Measurements from ENCODE around the gene LMF1. TPM values are rescaled to one million over a fixed set of nuclear protein-coding genes. Genes with fewer than 3 reads are reported as not detected.

Gene LMF1
- total and polyA plus RNA-seq, 9 of the 15 experiments (the other 6 are each of a cell fraction or from before 2014, with no cell fraction given), result 0.11 to 1.6 (median 0.55) TPM; not detected in 1

DNA sequence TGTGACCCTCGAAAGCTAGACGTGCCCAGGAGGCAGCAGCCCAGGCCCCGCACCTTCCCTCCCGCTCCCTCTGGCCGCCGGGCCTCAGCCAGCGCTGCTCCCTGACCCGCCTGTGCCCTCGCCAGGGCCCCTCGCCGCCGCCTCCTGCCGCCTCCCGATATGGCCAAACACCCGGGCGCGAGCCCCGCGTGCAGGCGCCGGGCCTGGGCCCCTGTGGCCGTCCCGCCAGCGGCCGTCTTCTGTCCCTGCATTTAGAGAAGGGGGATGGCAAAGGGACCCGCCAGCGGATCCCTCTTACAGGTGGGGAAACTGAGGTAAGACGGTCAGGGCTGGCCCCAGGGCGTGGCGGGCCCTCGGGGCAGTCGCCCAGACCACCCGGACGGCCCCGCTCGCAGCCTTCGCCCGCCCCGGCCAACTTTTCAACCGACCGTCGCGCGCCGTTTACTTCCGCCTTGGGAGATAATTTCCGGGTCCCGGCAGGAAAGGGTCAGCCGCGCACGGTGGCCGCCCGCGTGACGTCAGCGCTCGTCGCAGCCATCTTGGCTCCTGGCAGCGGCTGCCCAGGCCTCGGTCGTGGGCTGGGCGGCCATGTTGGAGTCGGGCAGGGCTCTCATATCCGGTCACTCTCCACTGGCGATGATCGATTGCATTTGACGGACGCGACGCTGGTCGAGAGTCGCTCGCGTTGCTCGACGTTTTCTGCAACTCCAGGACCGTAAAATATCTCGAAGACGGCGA is 163.3 kb downstream of the LMF1 start (continued):
- TF ChIP-seq, protein P1, sequence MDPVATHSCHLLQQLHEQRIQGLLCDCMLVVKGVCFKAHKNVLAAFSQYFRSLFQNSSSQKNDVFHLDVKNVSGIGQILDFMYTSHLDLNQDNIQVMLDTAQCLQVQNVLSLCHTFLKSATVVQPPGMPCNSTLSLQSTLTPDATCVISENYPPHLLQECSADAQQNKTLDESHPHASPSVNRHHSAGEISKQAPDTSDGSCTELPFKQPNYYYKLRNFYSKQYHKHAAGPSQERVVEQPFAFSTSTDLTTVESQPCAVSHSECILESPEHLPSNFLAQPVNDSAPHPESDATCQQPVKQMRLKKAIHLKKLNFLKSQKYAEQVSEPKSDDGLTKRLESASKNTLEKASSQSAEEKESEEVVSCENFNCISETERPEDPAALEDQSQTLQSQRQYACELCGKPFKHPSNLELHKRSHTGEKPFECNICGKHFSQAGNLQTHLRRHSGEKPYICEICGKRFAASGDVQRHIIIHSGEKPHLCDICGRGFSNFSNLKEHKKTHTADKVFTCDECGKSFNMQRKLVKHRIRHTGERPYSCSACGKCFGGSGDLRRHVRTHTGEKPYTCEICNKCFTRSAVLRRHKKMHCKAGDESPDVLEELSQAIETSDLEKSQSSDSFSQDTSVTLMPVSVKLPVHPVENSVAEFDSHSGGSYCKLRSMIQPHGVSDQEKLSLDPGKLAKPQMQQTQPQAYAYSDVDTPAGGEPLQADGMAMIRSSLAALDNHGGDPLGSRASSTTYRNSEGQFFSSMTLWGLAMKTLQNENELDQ (CRISPR knock-in tag; IDR thresholded peaks at IDR 0.05; ENCODE audit: borderline replicate concordance), result no peak
- TF ChIP-seq, protein P2, sequence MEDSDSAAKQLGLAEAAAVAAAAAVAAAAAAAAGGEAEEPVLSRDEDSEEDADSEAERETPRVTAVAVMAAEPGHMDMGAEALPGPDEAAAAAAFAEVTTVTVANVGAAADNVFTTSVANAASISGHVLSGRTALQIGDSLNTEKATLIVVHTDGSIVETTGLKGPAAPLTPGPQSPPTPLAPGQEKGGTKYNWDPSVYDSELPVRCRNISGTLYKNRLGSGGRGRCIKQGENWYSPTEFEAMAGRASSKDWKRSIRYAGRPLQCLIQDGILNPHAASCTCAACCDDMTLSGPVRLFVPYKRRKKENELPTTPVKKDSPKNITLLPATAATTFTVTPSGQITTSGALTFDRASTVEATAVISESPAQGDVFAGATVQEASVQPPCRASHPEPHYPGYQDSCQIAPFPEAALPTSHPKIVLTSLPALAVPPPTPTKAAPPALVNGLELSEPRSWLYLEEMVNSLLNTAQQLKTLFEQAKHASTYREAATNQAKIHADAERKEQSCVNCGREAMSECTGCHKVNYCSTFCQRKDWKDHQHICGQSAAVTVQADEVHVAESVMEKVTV (CRISPR knock-in tag; IDR thresholded peaks at IDR 0.05), result no peak
- TF ChIP-seq, protein P3, sequence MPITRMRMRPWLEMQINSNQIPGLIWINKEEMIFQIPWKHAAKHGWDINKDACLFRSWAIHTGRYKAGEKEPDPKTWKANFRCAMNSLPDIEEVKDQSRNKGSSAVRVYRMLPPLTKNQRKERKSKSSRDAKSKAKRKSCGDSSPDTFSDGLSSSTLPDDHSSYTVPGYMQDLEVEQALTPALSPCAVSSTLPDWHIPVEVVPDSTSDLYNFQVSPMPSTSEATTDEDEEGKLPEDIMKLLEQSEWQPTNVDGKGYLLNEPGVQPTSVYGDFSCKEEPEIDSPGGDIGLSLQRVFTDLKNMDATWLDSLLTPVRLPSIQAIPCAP (CRISPR knock-in tag; IDR thresholded peaks at IDR 0.05; ENCODE audit: borderline replicate concordance), result no peak
- TF ChIP-seq ZNF551 (CRISPR knock-in tag; IDR thresholded peaks at IDR 0.05) (no peak), SMARCC2 (IDR thresholded peaks at IDR 0.05; ENCODE audit: low read depth) (no peak), HDAC2 (IDR thresholded peaks at IDR 0.05) (no peak), SMARCB1 (IDR thresholded peaks at IDR 0.05; ENCODE audit: insufficient read length, low read depth) (no peak), BRCA1 (IDR thresholded peaks at IDR 0.05) (no peak), BRCA1 (CRISPR knock-in tag; IDR thresholded peaks at IDR 0.05) (no peak), MAFG (tag; conservative IDR thresholded peaks at IDR 0.05) (no peak), EWSR1 (IDR thresholded peaks at IDR 0.05; ENCODE audit: borderline replicate concordance, low read depth, partially characterized antibody) (no peak), CREB1 (IDR thresholded peaks at IDR 0.05) (peak; percentile 96), CREB1 (CRISPR knock-in tag; IDR thresholded peaks at IDR 0.05) (peak; percentile 98)
- TF ChIP-seq, protein P4, sequence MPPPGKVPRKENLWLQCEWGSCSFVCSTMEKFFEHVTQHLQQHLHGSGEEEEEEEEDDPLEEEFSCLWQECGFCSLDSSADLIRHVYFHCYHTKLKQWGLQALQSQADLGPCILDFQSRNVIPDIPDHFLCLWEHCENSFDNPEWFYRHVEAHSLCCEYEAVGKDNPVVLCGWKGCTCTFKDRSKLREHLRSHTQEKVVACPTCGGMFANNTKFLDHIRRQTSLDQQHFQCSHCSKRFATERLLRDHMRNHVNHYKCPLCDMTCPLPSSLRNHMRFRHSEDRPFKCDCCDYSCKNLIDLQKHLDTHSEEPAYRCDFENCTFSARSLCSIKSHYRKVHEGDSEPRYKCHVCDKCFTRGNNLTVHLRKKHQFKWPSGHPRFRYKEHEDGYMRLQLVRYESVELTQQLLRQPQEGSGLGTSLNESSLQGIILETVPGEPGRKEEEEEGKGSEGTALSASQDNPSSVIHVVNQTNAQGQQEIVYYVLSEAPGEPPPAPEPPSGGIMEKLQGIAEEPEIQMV (tag; conservative IDR thresholded peaks at IDR 0.05; ENCODE audit: low read depth), result no peak
- TF ChIP-seq, protein P5, sequence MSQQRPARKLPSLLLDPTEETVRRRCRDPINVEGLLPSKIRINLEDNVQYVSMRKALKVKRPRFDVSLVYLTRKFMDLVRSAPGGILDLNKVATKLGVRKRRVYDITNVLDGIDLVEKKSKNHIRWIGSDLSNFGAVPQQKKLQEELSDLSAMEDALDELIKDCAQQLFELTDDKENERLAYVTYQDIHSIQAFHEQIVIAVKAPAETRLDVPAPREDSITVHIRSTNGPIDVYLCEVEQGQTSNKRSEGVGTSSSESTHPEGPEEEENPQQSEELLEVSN (IDR thresholded peaks at IDR 0.05; ENCODE audit: borderline replicate concordance in 1 of 2, extremely low read depth in 1 of 2, insufficient read depth in 1 of 2, insufficient read length in 1 of 2, low read depth in 1 of 2, low read length in 1 of 2, poor library complexity in 1 of 2, severe bottlenecking in 1 of 2), result peak; percentile 78 to 80
- TF ChIP-seq, protein P6, sequence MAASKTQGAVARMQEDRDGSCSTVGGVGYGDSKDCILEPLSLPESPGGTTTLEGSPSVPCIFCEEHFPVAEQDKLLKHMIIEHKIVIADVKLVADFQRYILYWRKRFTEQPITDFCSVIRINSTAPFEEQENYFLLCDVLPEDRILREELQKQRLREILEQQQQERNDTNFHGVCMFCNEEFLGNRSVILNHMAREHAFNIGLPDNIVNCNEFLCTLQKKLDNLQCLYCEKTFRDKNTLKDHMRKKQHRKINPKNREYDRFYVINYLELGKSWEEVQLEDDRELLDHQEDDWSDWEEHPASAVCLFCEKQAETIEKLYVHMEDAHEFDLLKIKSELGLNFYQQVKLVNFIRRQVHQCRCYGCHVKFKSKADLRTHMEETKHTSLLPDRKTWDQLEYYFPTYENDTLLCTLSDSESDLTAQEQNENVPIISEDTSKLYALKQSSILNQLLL (CRISPR knock-in tag; IDR thresholded peaks at IDR 0.05; ENCODE audit: borderline replicate concordance), result no peak

Measured in K562 (cell line).